ENCODE measurements around the gene NHSL1.

Gene NHSL1

DNA sequence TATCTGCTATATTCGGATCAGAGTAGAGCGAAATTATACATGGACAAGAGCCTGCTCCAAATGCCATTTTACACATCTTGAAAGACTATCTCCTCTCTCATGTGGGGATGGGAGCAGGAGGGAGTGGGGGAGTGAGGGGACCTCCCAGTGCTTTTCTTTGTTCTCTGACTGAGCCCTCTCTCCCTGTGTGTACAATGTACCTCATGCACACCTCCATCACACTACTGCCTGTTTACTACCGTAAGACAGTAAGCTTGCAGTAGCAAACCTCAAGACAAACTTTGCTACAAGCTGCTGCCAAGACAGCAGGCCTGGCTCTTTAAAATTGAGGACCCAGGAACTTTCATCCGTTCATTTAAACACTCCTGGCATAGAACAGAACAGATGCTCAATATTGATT lies 7.2 kb downstream of the NHSL1 start:
- no peaks in the 10 kb centered on the region for H4K20me1 ChIP-seq (ENCODE audit: insufficient read depth, low read length)
- no peak overlapping the region for H3K4me3 ChIP-seq (ENCODE audit: low read length)
- no peak overlapping the region for H2AFZ ChIP-seq (ENCODE audit: low read length)
- no peak overlapping the region for H3K9ac ChIP-seq (ENCODE audit: low read length)
- no peaks in the 10 kb centered on the region for H3K36me3 ChIP-seq (replicated peaks; ENCODE audit: insufficient read depth, low read length)
- H3K27ac ChIP-seq (ENCODE audit: low read length) = no peak overlapping the region
- DNase-seq = no peak
- H3F3A ChIP-seq (ENCODE audit: insufficient read depth, low read length) = no peaks in the 10 kb centered on the region
- no peaks in the 10 kb centered on the region for H3K4me1 ChIP-seq (ENCODE audit: low read length)
- H3K9me3 ChIP-seq (replicated peaks; ENCODE audit: insufficient read depth, low read length) = no peaks in the 10 kb centered on the region
- H3K79me2 ChIP-seq (ENCODE audit: low read length) = no peaks in the 10 kb centered on the region
- H3K4me2 ChIP-seq (ENCODE audit: low read depth, low read length) = no peak overlapping the region
- TF ChIP-seq EZH2 (optimal IDR thresholded peaks at IDR 0.05; ENCODE audit: low read depth, low read length) = no peak
- TF ChIP-seq, protein P1, sequence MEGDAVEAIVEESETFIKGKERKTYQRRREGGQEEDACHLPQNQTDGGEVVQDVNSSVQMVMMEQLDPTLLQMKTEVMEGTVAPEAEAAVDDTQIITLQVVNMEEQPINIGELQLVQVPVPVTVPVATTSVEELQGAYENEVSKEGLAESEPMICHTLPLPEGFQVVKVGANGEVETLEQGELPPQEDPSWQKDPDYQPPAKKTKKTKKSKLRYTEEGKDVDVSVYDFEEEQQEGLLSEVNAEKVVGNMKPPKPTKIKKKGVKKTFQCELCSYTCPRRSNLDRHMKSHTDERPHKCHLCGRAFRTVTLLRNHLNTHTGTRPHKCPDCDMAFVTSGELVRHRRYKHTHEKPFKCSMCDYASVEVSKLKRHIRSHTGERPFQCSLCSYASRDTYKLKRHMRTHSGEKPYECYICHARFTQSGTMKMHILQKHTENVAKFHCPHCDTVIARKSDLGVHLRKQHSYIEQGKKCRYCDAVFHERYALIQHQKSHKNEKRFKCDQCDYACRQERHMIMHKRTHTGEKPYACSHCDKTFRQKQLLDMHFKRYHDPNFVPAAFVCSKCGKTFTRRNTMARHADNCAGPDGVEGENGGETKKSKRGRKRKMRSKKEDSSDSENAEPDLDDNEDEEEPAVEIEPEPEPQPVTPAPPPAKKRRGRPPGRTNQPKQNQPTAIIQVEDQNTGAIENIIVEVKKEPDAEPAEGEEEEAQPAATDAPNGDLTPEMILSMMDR (IDR thresholded peaks at IDR 0.05; ENCODE audit: low read length) = no peak
- no peak for TF ChIP-seq EZH2phosphoT487 (IDR thresholded peaks at IDR 0.05; ENCODE audit: low read length)
- H3K9me2 ChIP-seq (replicated peaks; ENCODE audit: insufficient read depth, low read length) = no peaks in the 10 kb centered on the region
- H3K27me3 ChIP-seq (replicated peaks; ENCODE audit: insufficient read depth, low read length) = no peaks in the 10 kb centered on the region

DNA sequence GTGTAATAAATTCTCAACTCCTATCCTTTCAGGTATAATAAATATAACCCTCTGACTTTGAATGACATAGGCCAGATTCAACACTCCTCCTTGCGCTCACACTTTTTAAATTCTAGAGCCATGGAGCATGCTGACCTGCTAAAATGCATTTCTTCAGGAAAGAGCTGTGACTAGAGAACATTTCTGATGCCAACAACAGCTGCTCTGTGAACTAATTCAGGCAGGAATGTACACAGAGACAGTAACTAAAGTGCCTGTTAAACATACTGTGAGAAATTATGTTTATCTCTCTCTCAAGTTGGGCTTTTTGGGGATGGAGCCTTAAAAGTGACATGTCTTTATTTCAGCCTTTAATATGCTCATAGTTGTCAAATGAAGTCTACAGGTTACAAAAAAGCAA lies 8.3 kb downstream of the NHSL1 start:
- H3K4me3 ChIP-seq (ENCODE audit: low read length) = no peak overlapping the region
- no peak overlapping the region for H3K9ac ChIP-seq (ENCODE audit: low read length)
- TF ChIP-seq, protein P1 (IDR thresholded peaks at IDR 0.05; ENCODE audit: low read length) = no peak
- TF ChIP-seq EZH2phosphoT487 (IDR thresholded peaks at IDR 0.05; ENCODE audit: low read length) (no peak), EZH2 (optimal IDR thresholded peaks at IDR 0.05; ENCODE audit: low read depth, low read length) (no peak)
- no peaks in the 10 kb centered on the region for H3F3A ChIP-seq (ENCODE audit: insufficient read depth, low read length)
- H2AFZ ChIP-seq (ENCODE audit: low read length) = no peak overlapping the region
- no peak overlapping the region for H3K27ac ChIP-seq (ENCODE audit: low read length)
- no peaks in the 10 kb centered on the region for H3K9me3 ChIP-seq (replicated peaks; ENCODE audit: insufficient read depth, low read length)
- no peaks in the 10 kb centered on the region for H3K36me3 ChIP-seq (replicated peaks; ENCODE audit: insufficient read depth, low read length)
- H3K4me1 ChIP-seq (ENCODE audit: low read length) = no peaks in the 10 kb centered on the region
- H4K20me1 ChIP-seq (ENCODE audit: insufficient read depth, low read length) = no peaks in the 10 kb centered on the region
- H3K9me2 ChIP-seq (replicated peaks; ENCODE audit: insufficient read depth, low read length) = no peaks in the 10 kb centered on the region
- no peak for DNase-seq
- H3K27me3 ChIP-seq (replicated peaks; ENCODE audit: insufficient read depth, low read length) = no peaks in the 10 kb centered on the region
- no peak overlapping the region for H3K4me2 ChIP-seq (ENCODE audit: low read depth, low read length)
- H3K79me2 ChIP-seq (ENCODE audit: low read length) = no peaks in the 10 kb centered on the region

DNA sequence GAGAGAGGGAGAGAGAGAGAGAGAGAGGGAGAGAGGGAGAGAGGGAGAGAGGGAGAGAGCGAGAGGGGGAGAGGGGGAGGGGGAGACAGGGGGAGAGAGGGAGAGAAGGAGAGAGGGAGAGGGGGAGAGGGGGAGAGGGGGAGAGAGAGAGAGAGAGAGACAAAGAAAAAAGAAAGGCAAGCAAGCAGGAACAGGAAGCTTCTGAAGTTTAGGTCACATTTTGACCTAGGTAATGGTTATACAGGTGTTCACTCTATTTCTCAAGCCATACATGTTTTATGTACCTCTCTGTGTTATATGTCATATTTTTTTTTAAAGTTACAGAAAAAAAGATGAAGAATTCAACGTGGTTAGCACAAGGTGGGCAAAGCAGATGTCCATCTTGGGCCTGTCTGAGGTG lies 9.4 kb downstream of the NHSL1 start:
- no peak for DNase-seq
- Histone ChIP-seq H3K27me3 (replicated peaks; ENCODE audit: insufficient read depth, low read length) (no peaks in the 10 kb centered on the region), H4K20me1 (ENCODE audit: insufficient read depth, low read length) (no peaks in the 10 kb centered on the region), H2AFZ (ENCODE audit: low read length) (no peak overlapping the region), H3K27ac (ENCODE audit: low read length) (no peak overlapping the region), H3K4me3 (ENCODE audit: low read length) (no peak overlapping the region), H3K79me2 (ENCODE audit: low read length) (no peaks in the 10 kb centered on the region), H3K4me1 (ENCODE audit: low read length) (no peaks in the 10 kb centered on the region), H3K4me2 (ENCODE audit: low read depth, low read length) (no peak overlapping the region), H3K9me2 (replicated peaks; ENCODE audit: insufficient read depth, low read length) (no peaks in the 10 kb centered on the region), H3K9ac (ENCODE audit: low read length) (no peak overlapping the region), H3K36me3 (replicated peaks; ENCODE audit: insufficient read depth, low read length) (no peaks in the 10 kb centered on the region), H3K9me3 (replicated peaks; ENCODE audit: insufficient read depth, low read length) (no peaks in the 10 kb centered on the region), H3F3A (ENCODE audit: insufficient read depth, low read length) (no peaks in the 10 kb centered on the region)
- TF ChIP-seq EZH2 (optimal IDR thresholded peaks at IDR 0.05; ENCODE audit: low read depth, low read length) = no peak
- TF ChIP-seq EZH2phosphoT487 (IDR thresholded peaks at IDR 0.05; ENCODE audit: low read length) = no peak
- TF ChIP-seq, protein P1 (IDR thresholded peaks at IDR 0.05; ENCODE audit: low read length) = no peak

Data from MM.1S (cell line).